Testis (tissue), 3 donors: ENCODE results near the gene DBX2. TPM values are rescaled to one million over a fixed set of nuclear protein-coding genes. Genes with fewer than 3 reads are reported as not detected.

Experiments
- DNase-seq: peaks from one replicate; pipeline ENCODE4 v3.0.0-alpha.2; 2019
- H3K27ac ChIP-seq, 2 donors: fragments of 200-600 bp; sonication (generic); one replicate each; pipeline ENCODE4 v1.5.1; 2019
- H3K27me3 ChIP-seq: fragments of 200-600 bp; sonication (generic); one replicate; pipeline ENCODE4 v1.5.1; 2019
- H3K36me3 ChIP-seq: fragments of 200-600 bp; sonication (generic); one replicate; pipeline ENCODE4 v1.5.1; 2017; ENCODE audit warnings: low read depth; ENCODE audit errors: missing control alignments
- H3K4me1 ChIP-seq: fragments of 200-600 bp; sonication (generic); one replicate; pipeline ENCODE4 v1.5.1; 2019
- H3K4me3 ChIP-seq, 2 donors: fragments of 200-600 bp; sonication (generic); one replicate each; pipeline ENCODE4 v1.5.1; 2017 to 2019
- H3K9me3 ChIP-seq: fragments of 200-600 bp; sonication (generic); one replicate; pipeline ENCODE4 v1.5.1; 2017
- CTCF ChIP-seq, 3 experiments: fragments of 450-650 bp in 2 of 3; fragments of 200-600 bp in 1 of 3; sonication (generic) in 1 of 3; IDR thresholded peaks; one replicate each; pipeline ENCODE4 v1.5.1; 2016 to 2019; ENCODE audit warnings: antibody characterized with exemption in 3 of 3, mild to moderate bottlenecking in 2 of 3, moderate library complexity in 1 of 3
- POLR2A ChIP-seq: fragments of 450-650 bp; IDR thresholded peaks from one replicate; pipeline ENCODE4 v1.6.1; 2017; ENCODE audit warnings: antibody characterized with exemption, mild to moderate bottlenecking, moderate library complexity
- WGBS, 2 donors: methylation state at CpG; one replicate each; pipeline ENCODE4 v1.1.5; 2018; 5-methylcytosine and 5-hydroxymethylcytosine counted together
- intact Hi-C: fragments of 100-400 bp; cut with DNase I; formaldehyde crosslinking; loops from one replicate; pipeline ENCODE4 v1.15.1; 2023; ENCODE audit warnings: low total_unique reads
- polyA plus RNA-seq: library from polyadenylated mRNA; stranded (reverse); fragments of 350-450 nt; fragmentation: Illumina TruSeq; extraction: RNeasy Lipid Tissue Mini Kit (QIAGEN cat#74804); gene quantifications from one replicate; pipeline ENCODE4 v1.2.3, GENCODE V29; 2014; ENCODE audit warnings: low read depth, low replicate concordance; ENCODE audit not compliant: insufficient read depth
- total RNA-seq, 2 donors: library from RNA; depleted of rRNA; stranded (reverse); fragments of >200 nt; gene quantifications; one replicate each; pipeline ENCODE4 v1.2.3, GENCODE V29; 2016

Gene DBX2
- total and polyA plus RNA-seq, 3 donors from 2014 or later = 1.1 to 2.8 (median 2.5) TPM

GRCh38 chr12:45042599-45042998 lies 8.3 kb downstream of the DBX2 start:
- 75 to 79% methylated on average over 5 of the region's 5 CpGs for WGBS, 2 donors
- intact Hi-C loops = no loop called here
- Histone ChIP-seq H3K4me3 (no peak overlapping the region), H3K4me1 (no peaks in the 10 kb centered on the region), H3K27me3 (no peaks in the 10 kb centered on the region), H3K27ac (no peak overlapping the region), H3K36me3 (no peaks in the 10 kb centered on the region), H3K9me3 (no peaks in the 10 kb centered on the region)
- TF ChIP-seq POLR2A (no peak), CTCF (IDR thresholded peaks at IDR 0.05) (no peak)
- no peak for DNase-seq

- Histone ChIP-seq H3K9me3 (no peaks in the 10 kb centered on the region), H3K27me3 (no peaks in the 10 kb centered on the region), H3K27ac (no peak overlapping the region), H3K36me3 (no peaks in the 10 kb centered on the region), H3K4me1 (no peaks in the 10 kb centered on the region), H3K4me3 (no peak overlapping the region)
- WGBS, 2 donors = 91 to 93% methylated on average over 2 of the region's 2 CpGs
- DNase-seq = no peak
- intact Hi-C loops = no loop called here
- TF ChIP-seq POLR2A (no peak), CTCF (IDR thresholded peaks at IDR 0.05) (no peak)
Measured at GRCh38 chr12:45040977-45041376, 9.9 kb downstream of the DBX2 start.

GRCh38 chr12:45039757-45040156 lies 11.1 kb downstream of the DBX2 start:
- no peaks in the 10 kb centered on the region for H3K4me1 ChIP-seq
- intact Hi-C loops = no loop called here
- no peak overlapping the region for H3K27ac ChIP-seq
- H3K36me3 ChIP-seq = no peaks in the 10 kb centered on the region
- TF ChIP-seq POLR2A = no peak
- TF ChIP-seq CTCF (IDR thresholded peaks at IDR 0.05) = no peak
- no peak for DNase-seq
- 90 to 91% methylated on average over 2 of the region's 2 CpGs for WGBS, 2 donors
- no peaks in the 10 kb centered on the region for H3K9me3 ChIP-seq
- no peaks in the 10 kb centered on the region for H3K27me3 ChIP-seq
- H3K4me3 ChIP-seq = no peak overlapping the region

- DNase-seq = no peak
- Histone ChIP-seq H3K27me3 (no peaks in the 10 kb centered on the region), H3K4me1 (no peaks in the 10 kb centered on the region), H3K9me3 (no peaks in the 10 kb centered on the region), H3K36me3 (no peaks in the 10 kb centered on the region), H3K27ac (no peak overlapping the region), H3K4me3 (no peak overlapping the region)
- intact Hi-C loops = no loop called here
- WGBS, 2 donors = 72 to 75% methylated on average over 11 of the region's 11 CpGs
- no peak for TF ChIP-seq POLR2A
- TF ChIP-seq CTCF (IDR thresholded peaks at IDR 0.05) = no peak
Measured at GRCh38 chr12:45034861-45035265, 16.0 kb downstream of the DBX2 start.

GRCh38 chr12:45017916-45018315 lies 33.0 kb downstream of the DBX2 start:
- H3K4me1 ChIP-seq = no peaks in the 10 kb centered on the region
- TF ChIP-seq POLR2A = no peak
- no peak for TF ChIP-seq CTCF (IDR thresholded peaks at IDR 0.05)
- WGBS, 2 donors = 50% methylated on average over 1 of the region's 1 CpG
- H3K27me3 ChIP-seq = no peaks in the 10 kb centered on the region
- H3K9me3 ChIP-seq = no peaks in the 10 kb centered on the region
- no peak overlapping the region for H3K27ac ChIP-seq
- no peak overlapping the region for H3K4me3 ChIP-seq
- DNase-seq = no peak
- intact Hi-C loops = no loop called here
- H3K36me3 ChIP-seq = no peaks in the 10 kb centered on the region
